Measurements from ENCODE around the gene RBMX. TPM values are rescaled to one million over a fixed set of nuclear protein-coding genes. Genes with fewer than 3 reads are reported as not detected.
"Not testable (repeated sequence)": the region's sequence is repeated elsewhere in the genome, so short reads cannot be mapped to it uniquely, and the experiment has no call there.

The RBMX gene
- total RNA-seq, result 100 to 1,000 TPM; 252 to 260 TPM

DNA sequence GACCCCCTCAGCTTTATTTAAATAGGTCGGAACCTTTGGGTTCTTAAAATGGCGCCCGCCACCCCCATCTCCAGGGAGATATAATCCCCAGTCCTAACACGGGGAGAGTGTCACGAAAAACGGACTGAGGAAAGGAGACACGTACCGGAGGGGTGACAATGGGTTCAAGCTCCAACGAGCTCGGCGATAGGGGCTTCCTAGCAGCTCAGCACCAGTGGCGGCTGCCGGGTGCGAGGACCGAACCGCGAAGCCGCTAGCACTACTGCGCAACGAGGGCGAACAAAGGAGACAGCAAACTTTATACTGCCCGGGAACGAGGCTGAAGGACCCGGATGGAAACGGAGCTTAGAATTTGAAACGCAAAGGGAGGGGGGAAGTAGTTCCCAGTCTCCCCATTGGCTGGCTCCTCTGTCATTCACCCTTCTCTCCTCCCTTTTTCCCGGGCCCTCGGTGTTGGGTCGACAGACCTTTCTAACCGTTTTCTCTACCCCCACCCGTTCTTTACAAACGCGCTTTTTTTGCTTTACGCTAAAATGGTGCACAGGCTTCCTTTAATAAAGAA lies at the start of gene RBMX:
Gene RBMX (minus strand): TSS at position 274 of the 562 bp plus-strand sequence. CDS start 1,298 bp downstream, outside the sequence.
- POLR2A ChIA-PET, result interaction anchor here (0.5 to 3.8 kb wide), 29 partner anchors 10 to 613 kb away, joined by 3 to 25 read pairs (median 4); partner anchors contain the start of gene ARHGEF6
- Mint-ChIP-seq H3K4me1 (peaks cover 6% of the 10 kb centered on the region), H3K9me3 (no peaks in the 10 kb centered on the region), H3K4me3 (peak within 1 kb of the TSS; percentile 96), H3K27me3 (no peaks in the 10 kb centered on the region), H3K36me3 (peaks cover 18% of the 10 kb centered on the region), H3K27ac (peak within 1 kb of the TSS; percentile 98)
- ATAC-seq (ENCODE audit: low read depth) (peak; percentile 92), DNase-seq (peak; percentile 82)

DNA sequence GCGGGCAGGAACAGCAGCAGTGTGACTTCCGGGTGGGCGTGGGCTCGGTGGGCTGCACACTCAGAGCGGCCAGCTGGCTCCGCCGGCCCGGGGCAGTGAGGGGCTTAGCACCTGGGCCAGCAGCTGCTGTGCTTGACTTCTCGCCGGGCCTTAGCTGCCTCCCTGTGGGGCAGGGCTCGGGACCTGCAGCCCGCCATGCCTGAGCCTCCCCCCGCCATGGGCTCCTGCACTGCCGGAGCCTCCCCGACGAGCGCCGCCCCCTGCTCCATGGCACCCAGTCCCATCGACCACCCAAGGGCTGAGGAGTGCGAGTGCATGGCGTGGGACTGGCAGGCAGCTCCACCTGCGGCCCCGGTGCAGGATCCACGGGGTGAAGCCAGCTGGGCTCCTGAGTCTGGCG lies 40.9 kb upstream of the RBMX start:
- H3K9me3 Mint-ChIP-seq; H3K4me1 Mint-ChIP-seq; H3K36me3 Mint-ChIP-seq; ATAC-seq (ENCODE audit: low read depth); H3K27me3 Mint-ChIP-seq; POLR2A ChIA-PET; H3K27ac Mint-ChIP-seq; DNase-seq; H3K4me3 Mint-ChIP-seq: not testable (repeated sequence)

DNA sequence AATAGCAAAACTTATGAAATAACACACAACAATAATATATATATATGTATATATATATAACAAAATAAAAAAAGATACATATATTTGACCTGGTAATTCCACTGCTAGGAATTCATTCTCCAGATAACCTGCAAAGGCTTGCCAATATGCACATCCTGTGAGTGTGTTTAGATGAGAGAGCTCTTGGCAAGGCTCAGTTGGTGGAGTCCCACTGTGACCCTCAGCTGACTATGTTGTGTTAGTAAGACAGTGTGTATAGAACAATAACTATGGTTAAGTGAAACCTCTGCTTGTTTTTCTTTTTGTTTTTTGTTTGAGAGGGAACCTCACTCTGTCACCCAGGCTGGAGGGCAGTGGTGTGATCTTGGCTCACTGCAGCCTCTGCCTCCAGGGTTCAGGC lies 39.5 kb upstream of the RBMX start:
- Mint-ChIP-seq H3K27me3 (no peaks in the 10 kb centered on the region), H3K27ac (no peak overlapping the region), H3K9me3 (no peaks in the 10 kb centered on the region), H3K4me3 (no peak overlapping the region), H3K4me1 (peaks cover 2% of the 10 kb centered on the region), H3K36me3 (peaks cover 4% of the 10 kb centered on the region)
- DNase-seq (no peak), ATAC-seq (ENCODE audit: low read depth) (no peak)
- POLR2A ChIA-PET, result interaction anchor here (0.6 kb wide), 1 partner anchor 192 kb away, joined by 3 read pairs; no protein-coding TSS in a partner anchor

DNA sequence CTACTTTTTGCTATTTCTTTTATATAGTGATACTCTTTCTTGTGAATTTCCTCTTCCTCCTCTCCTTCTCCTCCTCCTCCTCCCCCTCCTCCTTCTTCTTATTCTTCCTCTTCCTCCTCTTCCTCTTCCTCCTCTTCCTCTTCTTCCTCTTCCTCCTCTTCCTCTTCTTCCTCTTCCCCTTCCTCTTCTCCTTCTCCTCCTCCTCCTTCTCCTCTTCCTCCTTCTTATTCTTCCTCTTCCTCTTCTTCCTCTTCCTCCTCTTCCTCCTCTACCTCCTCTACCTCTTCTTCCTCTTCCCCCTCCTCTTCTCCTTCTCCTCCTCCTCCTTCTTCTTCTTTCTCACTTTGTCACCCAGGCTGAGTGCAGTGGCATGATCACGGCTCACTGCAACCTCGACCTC lies 36.3 kb upstream of the RBMX start:
- no peaks in the 10 kb centered on the region for H3K9me3 Mint-ChIP-seq
- POLR2A ChIA-PET, result interaction anchor here (1.1 kb wide), 1 partner anchor 36 kb away, joined by 3 read pairs; the partner anchor contains the start of gene RBMX
- H3K27me3 Mint-ChIP-seq, result no peaks in the 10 kb centered on the region
- ATAC-seq (ENCODE audit: low read depth) (no peak), DNase-seq (no peak)
- H3K4me3 Mint-ChIP-seq, result no peak overlapping the region
- peaks cover 4% of the 10 kb centered on the region for H3K36me3 Mint-ChIP-seq
- H3K4me1 Mint-ChIP-seq, result no peaks in the 10 kb centered on the region
- H3K27ac Mint-ChIP-seq, result no peak overlapping the region

DNA sequence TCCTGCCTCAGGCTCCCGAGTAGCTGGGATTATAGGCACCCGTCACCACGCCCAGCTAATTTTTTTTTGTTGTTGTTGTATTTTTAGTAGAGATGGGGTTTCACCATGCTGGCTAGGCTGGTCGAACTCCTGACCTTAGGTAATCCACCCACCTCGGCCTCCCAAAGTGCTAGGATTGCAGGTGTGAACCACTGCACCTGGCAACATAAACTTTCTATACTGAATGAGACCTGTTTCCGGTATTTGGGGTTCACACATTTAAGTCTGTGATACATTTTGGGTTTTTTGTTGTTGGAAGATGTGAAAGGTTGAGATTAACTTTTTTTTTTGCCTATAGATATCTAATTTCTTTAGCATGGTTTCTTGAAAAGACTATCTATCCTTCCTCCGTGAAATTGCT lies 31.1 kb upstream of the RBMX start:
- H3K36me3 Mint-ChIP-seq; H3K4me3 Mint-ChIP-seq; ATAC-seq (ENCODE audit: low read depth); H3K27me3 Mint-ChIP-seq; H3K9me3 Mint-ChIP-seq; DNase-seq; POLR2A ChIA-PET; H3K4me1 Mint-ChIP-seq: not testable (repeated sequence)
- peak overlapping the region; percentile 9 for H3K27ac Mint-ChIP-seq

DNA sequence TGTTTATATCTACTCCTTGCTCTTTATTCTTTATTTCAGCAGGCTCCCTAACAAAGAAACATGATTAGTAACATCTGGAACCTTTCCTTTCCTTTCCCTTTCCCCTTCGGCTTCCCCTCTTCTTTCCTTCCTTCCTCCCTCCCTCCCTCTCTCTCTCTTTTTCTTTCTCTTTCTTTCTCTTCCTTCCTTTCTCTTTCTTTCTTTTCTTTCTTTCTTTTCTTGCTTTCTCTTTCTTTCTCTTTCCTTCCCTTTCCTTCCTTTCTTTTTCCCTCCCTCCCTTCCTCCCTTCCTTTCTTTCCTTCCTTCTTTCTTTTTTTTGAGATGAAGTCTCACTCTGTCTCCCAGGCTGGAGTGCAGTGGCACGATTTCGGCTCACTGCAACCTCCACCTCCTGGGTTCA lies 30.7 kb upstream of the RBMX start:
- H3K27ac Mint-ChIP-seq, result peak overlapping the region; percentile 51
- no peaks in the 10 kb centered on the region for H3K27me3 Mint-ChIP-seq
- no peak overlapping the region for H3K4me3 Mint-ChIP-seq
- no peak for ATAC-seq (ENCODE audit: low read depth)
- H3K9me3 Mint-ChIP-seq, result no peaks in the 10 kb centered on the region
- H3K4me1 Mint-ChIP-seq, result peaks cover 8% of the 10 kb centered on the region
- peaks cover 4% of the 10 kb centered on the region for H3K36me3 Mint-ChIP-seq
- POLR2A ChIA-PET, result interaction anchor here (1.1 kb wide), 1 partner anchor 30 kb away, joined by 6 read pairs; the partner anchor contains the start of gene RBMX
- DNase-seq, result no peak

DNA sequence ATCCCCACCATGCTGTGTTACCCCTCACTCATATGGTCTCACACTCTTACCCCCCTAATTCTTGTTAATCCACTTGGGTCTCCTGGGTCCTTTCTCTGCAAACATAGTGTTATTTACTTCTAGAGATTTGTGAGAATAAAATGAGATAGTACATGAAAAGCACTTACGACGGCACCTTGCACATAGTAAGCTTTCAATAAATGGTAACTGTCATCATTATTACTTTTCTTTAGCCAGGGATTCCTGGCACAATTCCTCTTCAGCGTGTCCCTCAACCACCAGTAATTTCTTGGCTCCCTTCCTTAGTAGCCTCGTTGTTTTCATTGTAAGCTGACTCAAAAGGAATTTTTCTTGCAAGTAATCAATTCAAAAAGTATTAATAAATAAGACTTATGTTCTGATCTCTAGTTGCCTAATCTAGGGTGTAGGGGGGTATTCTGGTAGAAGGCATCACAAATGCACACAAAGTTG lies 30.1 kb upstream of the RBMX start:
- Mint-ChIP-seq H3K27ac (peak overlapping the region; percentile 94), H3K36me3 (peaks cover 1% of the 10 kb centered on the region)
- POLR2A ChIA-PET, result interaction anchor here (1.1 kb wide), 1 partner anchor 30 kb away, joined by 6 read pairs; the partner anchor contains the start of gene RBMX

DNA sequence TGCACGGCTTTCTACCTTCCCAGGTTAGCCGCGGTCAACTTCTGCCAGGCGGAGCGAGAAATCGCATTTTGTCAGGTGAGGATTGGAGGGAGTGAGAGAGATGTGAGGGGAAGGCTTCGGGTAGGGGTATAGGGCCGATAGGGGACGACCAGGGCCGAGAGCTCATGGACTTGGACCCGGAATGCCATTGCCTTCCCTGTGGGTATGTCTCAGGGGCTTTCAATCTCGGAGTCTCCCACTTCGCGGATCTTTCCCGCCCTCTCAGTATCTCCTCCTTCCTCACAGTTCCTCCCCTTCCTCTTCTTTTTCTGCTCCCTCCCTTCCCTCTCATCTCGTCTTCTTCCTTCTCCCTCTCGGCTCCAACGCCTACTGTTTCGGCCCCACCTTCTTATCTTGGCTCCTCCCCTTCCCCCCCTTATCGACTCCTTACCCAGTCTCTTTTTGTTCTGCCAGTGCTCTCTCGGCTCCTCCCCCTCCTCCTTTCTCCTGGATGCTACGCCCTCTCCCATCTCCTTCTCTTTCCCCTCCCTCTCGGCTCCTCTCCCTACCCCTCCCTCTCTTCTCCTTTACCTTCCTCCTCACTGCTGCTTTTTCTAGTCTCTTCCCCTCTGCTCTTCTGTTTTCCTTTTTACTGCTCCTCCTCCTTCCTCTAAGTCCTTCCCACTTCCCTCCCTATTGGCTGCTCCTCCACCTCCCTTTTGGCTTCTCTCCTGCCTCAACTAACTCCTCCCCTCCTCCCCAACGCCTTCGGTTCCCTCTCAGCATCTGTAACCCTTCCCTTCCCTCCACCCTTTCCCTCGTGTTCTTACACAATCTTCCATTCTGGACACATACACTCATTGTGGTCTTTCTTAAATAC lies 29.4 kb upstream of the RBMX start:
- DNase-seq (no peak), ATAC-seq (ENCODE audit: low read depth) (peak; percentile 72)
- peaks cover 8% of the 10 kb centered on the region for H3K4me1 Mint-ChIP-seq
- POLR2A ChIA-PET, result interaction anchor here (1.8 kb wide), 1 partner anchor 30 kb away, joined by 20 read pairs; the partner anchor contains the start of gene RBMX
- H3K36me3 Mint-ChIP-seq, result peaks cover 1% of the 10 kb centered on the region
- H3K4me3 Mint-ChIP-seq, result peak overlapping the region; percentile 100
- no peaks in the 10 kb centered on the region for H3K27me3 Mint-ChIP-seq
- no peaks in the 10 kb centered on the region for H3K9me3 Mint-ChIP-seq
- peak overlapping the region; percentile 94 for H3K27ac Mint-ChIP-seq

More for the DNA sequence above, 30.1 kb upstream of the RBMX start:
- Mint-ChIP-seq H3K9me3 (no peaks in the 10 kb centered on the region), H3K4me3 (peak overlapping the region; percentile 100), H3K27me3 (no peaks in the 10 kb centered on the region), H3K4me1 (peaks cover 8% of the 10 kb centered on the region)
- ATAC-seq (ENCODE audit: low read depth) (no peak), DNase-seq (no peak)

DNA sequence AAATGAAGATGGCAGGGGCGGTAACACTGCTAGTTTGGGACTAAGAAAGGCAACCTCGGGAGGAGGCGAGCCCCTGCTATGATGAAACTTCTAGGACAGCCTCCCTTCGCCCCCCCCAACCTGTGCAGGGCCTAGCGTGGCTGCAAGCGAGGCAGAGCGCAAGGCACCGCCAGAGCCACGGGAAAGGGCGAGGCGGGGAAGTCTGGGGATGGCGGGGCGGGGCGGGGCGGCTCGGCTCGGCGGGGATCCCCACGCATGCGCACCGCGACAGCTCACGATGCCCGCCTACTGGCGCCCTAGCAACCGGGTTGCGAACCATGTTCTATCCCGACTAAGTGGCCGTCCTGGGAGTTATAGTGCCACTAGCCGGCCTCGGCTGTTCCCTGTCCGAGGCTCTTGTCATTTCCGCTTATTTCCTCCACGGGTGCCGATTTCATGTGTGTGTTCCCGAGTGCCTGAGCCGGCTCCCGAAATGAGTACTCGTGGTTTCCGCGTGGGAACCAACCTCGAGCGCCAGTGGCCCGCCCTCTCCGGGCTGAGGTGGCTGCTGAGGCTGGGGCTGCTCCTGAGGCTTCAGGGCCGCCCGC lies 28.7 kb upstream of the RBMX start:
- peak; percentile 71 for ATAC-seq (ENCODE audit: low read depth)
- Mint-ChIP-seq H3K9me3 (no peaks in the 10 kb centered on the region), H3K27me3 (no peaks in the 10 kb centered on the region), H3K4me1 (peaks cover 8% of the 10 kb centered on the region), H3K4me3 (peak overlapping the region; percentile 100), H3K27ac (peak overlapping the region; percentile 94), H3K36me3 (peaks cover 1% of the 10 kb centered on the region)
- POLR2A ChIA-PET, result interaction anchor here (1.8 kb wide), 1 partner anchor 29 kb away, joined by 20 read pairs; the partner anchor contains the start of gene RBMX
- peak; percentile 79 for DNase-seq

DNA sequence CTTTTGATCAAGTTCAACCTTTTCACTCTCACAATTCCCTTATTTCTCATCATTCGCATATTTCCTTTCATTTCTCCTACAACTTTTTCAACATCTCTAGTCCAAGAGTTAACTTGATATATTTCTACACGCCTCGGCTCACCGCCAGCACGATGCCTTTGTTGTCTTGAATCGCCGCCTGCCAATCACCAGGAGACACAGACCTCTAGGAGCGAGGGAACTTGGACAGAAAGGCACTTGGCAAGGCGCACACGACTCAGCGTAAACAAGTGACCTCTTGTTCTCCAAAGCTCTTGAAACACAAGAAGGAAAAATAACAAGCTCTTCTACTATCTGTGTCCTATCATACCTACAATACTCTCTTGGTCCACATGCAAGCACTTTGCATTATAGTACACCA lies 27.1 kb upstream of the RBMX start:
- DNase-seq (no peak), ATAC-seq (ENCODE audit: low read depth) (no peak)
- Mint-ChIP-seq H3K27me3 (no peaks in the 10 kb centered on the region), H3K27ac (no peak overlapping the region), H3K4me3 (no peak overlapping the region), H3K36me3 (peaks cover 1% of the 10 kb centered on the region), H3K9me3 (no peaks in the 10 kb centered on the region), H3K4me1 (peaks cover 8% of the 10 kb centered on the region)
- POLR2A ChIA-PET, result interaction anchor here (0.6 kb wide), 1 partner anchor 153 kb away, joined by 3 read pairs; no protein-coding TSS in a partner anchor

DNA sequence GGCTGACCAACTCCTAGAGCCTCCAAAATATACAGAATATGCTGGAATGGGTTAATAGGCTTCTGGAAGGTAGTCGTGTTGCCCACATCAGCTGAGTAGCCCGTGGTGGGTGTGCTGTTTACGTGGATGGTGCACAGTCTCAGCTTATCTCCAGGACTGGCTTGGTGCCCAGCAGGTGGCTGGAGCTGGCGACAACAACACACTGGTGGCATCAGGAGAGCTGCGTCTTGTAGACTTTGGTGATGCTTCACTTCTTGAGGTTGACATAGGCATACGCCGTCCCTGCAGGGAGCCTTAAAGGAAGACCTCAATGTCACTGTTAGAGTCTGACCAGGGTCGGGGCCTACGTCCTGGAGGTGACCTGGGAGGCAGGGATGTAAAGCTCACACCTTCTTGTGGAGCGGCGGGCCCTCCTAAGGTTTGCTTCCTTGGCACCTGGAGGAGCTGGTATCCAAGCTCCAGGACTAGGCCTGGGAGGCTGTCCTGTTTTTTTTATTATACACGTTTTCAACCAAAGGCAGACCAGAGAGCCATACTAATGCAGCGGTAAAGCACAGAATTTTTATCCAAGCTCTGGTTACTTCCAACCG lies 26.5 kb upstream of the RBMX start:
- Mint-ChIP-seq H3K36me3 (peaks cover 1% of the 10 kb centered on the region), H3K27me3 (no peaks in the 10 kb centered on the region), H3K4me1 (peaks cover 8% of the 10 kb centered on the region), H3K4me3 (no peak overlapping the region), H3K27ac (no peak overlapping the region), H3K9me3 (no peaks in the 10 kb centered on the region)
- DNase-seq (no peak), ATAC-seq (ENCODE audit: low read depth) (no peak)
- POLR2A ChIA-PET, result interaction anchor here (0.6 kb wide), 1 partner anchor 152 kb away, joined by 3 read pairs; no protein-coding TSS in a partner anchor

DNA sequence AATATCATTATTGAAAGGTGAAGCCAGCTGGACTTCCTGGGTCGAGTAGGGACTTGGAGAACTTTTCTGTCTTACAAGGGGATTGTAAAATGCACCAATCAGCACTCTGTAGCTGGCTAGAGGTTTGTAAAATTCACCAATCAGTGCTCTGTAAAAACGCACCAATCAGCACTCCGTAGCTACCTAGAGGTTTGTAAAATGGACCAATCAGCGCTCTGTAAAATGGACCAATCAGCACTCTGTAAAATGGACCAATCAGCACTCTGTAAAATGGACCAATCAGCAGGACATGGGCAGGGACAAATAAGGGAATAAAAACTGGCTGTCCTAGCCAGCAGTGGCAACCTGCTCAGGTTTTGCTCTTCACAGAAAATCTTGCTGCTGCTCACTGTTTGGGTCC lies 23.5 kb upstream of the RBMX start:
- not testable (repeated sequence) for H3K27ac Mint-ChIP-seq; H3K9me3 Mint-ChIP-seq; H3K27me3 Mint-ChIP-seq; H3K4me3 Mint-ChIP-seq; ATAC-seq (ENCODE audit: low read depth); H3K4me1 Mint-ChIP-seq; DNase-seq; H3K36me3 Mint-ChIP-seq
- POLR2A ChIA-PET, result interaction anchor here (1.6 kb wide), 1 partner anchor 24 kb away, joined by 8 read pairs; the partner anchor contains the start of gene RBMX

DNA sequence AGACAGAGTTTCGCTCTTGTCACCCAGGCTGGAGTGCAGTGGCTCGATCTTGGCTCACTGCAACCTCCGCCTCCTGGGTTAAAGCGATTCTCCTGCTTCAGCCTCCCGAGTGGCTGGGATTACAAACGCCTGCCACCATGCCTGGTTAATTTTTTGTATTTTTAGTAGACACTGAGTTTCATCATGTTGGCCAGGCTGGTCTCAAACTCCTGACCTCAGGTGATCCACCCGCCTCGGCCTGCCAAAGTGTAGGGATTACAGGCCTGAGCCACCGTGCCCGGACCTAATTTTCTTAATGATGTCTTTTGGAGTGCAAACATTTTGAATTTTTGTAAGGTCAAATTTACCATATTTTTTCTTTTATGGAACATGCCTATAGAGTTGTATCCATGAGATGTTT lies 19.5 kb upstream of the RBMX start:
- H3K27me3 Mint-ChIP-seq; H3K36me3 Mint-ChIP-seq; DNase-seq; POLR2A ChIA-PET; ATAC-seq (ENCODE audit: low read depth); H3K4me3 Mint-ChIP-seq; H3K27ac Mint-ChIP-seq; H3K4me1 Mint-ChIP-seq; H3K9me3 Mint-ChIP-seq: not testable (repeated sequence)
